Measurements from ENCODE around the gene PLXNA2. TPM values are rescaled to one million over a fixed set of nuclear protein-coding genes. Genes with fewer than 3 reads are reported as not detected.
A peak's percentile ranks its signal among the peaks of the same experiment; 100 is the strongest.

Gene PLXNA2
- total and polyA plus RNA-seq, 11 donors = 9.2 to 28.2 (median 18.0) TPM

GRCh38 chr1:208265122-208265469 is 20.9 kb upstream of the PLXNA2 start:
- Histone ChIP-seq H3K9me3 (peaks cover 0 to 14% (median 0%) of the 10 kb centered on the region in 12 donors), H3K27me3 (peaks cover 0 to 29% (median 4%) of the 10 kb centered on the region in 9 donors), H3K36me3 (no peaks in the 10 kb centered on the region), H3K4me3 (no peak overlapping the region), H3K4me1 (peaks cover 0 to 18% (median 1%) of the 10 kb centered on the region in 12 donors), H3K27ac (no peak overlapping the region)
- intact Hi-C loops (cut with DNase I) = no loop called here
- TF ChIP-seq POLR2A (IDR thresholded peaks at IDR 0.05) (no peak), CTCF (IDR thresholded peaks at IDR 0.05) (no peak)
- ATAC-seq (peak in 2 of 4 donors; percentile 22 to 26), DNase-seq (no peak)
- WGBS, 4 donors = 62 to 76% (median 71%) methylated on average over 2 of the region's 2 CpGs

GRCh38 chr1:208264469-208265121 is 20.4 kb upstream of the PLXNA2 start:
- ATAC-seq (peak; percentile 61 to 68 (median 64)), DNase-seq (peak in 1 of 5 donors; percentile 28)
- peaks cover 0 to 13% (median 1%) of the 10 kb centered on the region in 12 donors for H3K4me1 ChIP-seq
- intact Hi-C loops (cut with DNase I) = no loop called here
- H3K4me3 ChIP-seq = no peak overlapping the region
- WGBS, 4 donors = 51 to 72% (median 57%) methylated on average over 2 of the region's 2 CpGs
- peaks cover 0 to 29% (median 4%) of the 10 kb centered on the region in 9 donors for H3K27me3 ChIP-seq
- H3K36me3 ChIP-seq = no peaks in the 10 kb centered on the region
- H3K27ac ChIP-seq = no peak overlapping the region
- TF ChIP-seq CTCF (IDR thresholded peaks at IDR 0.05) (no peak), POLR2A (IDR thresholded peaks at IDR 0.05) (no peak)
- peaks cover 0 to 19% (median 0%) of the 10 kb centered on the region in 12 donors for H3K9me3 ChIP-seq

GRCh38 chr1:208261874-208262273 is 17.7 kb upstream of the PLXNA2 start:
- Histone ChIP-seq H3K27ac (no peak overlapping the region), H3K4me1 (peaks cover 0 to 9% (median 0%) of the 10 kb centered on the region in 12 donors), H3K9me3 (peaks cover 0 to 19% (median 0%) of the 10 kb centered on the region in 12 donors), H3K27me3 (peaks cover 0 to 8% (median 0%) of the 10 kb centered on the region in 9 donors), H3K36me3 (no peaks in the 10 kb centered on the region), H3K4me3 (no peak overlapping the region)
- TF ChIP-seq POLR2A (IDR thresholded peaks at IDR 0.05) = no peak
- no peak for TF ChIP-seq CTCF (IDR thresholded peaks at IDR 0.05)
- WGBS, 4 donors = 74 to 89% (median 84%) methylated on average over 4 of the region's 4 CpGs
- intact Hi-C loops (cut with DNase I) = no loop called here
- DNase-seq = no peak
- ATAC-seq = no peak

GRCh38 chr1:208258277-208258676 is 14.1 kb upstream of the PLXNA2 start:
- H3K27ac ChIP-seq = no peak overlapping the region
- ATAC-seq (no peak), DNase-seq (no peak)
- peaks cover 0 to 19% (median 0%) of the 10 kb centered on the region in 12 donors for H3K9me3 ChIP-seq
- no peaks in the 10 kb centered on the region for H3K27me3 ChIP-seq
- no peak overlapping the region for H3K4me3 ChIP-seq
- TF ChIP-seq CTCF (IDR thresholded peaks at IDR 0.05) (no peak), POLR2A (IDR thresholded peaks at IDR 0.05) (no peak)
- intact Hi-C loops (cut with DNase I) = no loop called here
- 85 to 90% (median 89%) methylated on average over 3 of the region's 3 CpGs for WGBS, 4 donors
- peaks cover 0 to 2% (median 0%) of the 10 kb centered on the region in 12 donors for H3K4me1 ChIP-seq
- H3K36me3 ChIP-seq = no peaks in the 10 kb centered on the region
